Endothelial cell of umbilical vein (primary cell): ENCODE data around the gene ZBTB20. TPM values are rescaled to one million over a fixed set of nuclear protein-coding genes. Genes with fewer than 3 reads are reported as not detected.

ENCODE experiments used
- BruUV-seq: library from RNA; stranded (reverse); fragments of 400-500 nt; replicated peaks from 2 replicates; lab custom pipeline; 2021; lab: Mats Ljungman, UMichigan
- CTCF ChIA-PET: fragments of 300-600, 350-600 bp; sonication (Branson Sonifier 250); formaldehyde crosslinking; loops from one replicate; lab custom pipeline; 2021; ENCODE audit warnings: antibody characterized with exemption, inconsistent platforms; lab: Charles Lee
- POLR2A ChIA-PET: fragments of 300-600, 350-600 bp; sonication (Branson Sonifier 250); formaldehyde crosslinking; loops from one replicate; lab custom pipeline; 2021; ENCODE audit warnings: antibody characterized with exemption, inconsistent platforms; lab: Charles Lee
- DNase-seq: peaks from one replicate; pipeline ENCODE4 v3.0.0-alpha.2; 2011; ENCODE audit warnings: low read depth, low spot score
- FAIRE-seq: peaks from 2 replicates; lab custom pipeline; 2011; peaks lifted over from hg19 to GRCh38; lab: Jason Lieb, UNC
- H2AFZ ChIP-seq: 2 replicates; pipeline ENCODE4 v1.6.0; 2012; ENCODE audit warnings: low read depth, low read length, control low read depth, inconsistent platforms
- H3K27ac ChIP-seq: 2 replicates; pipeline ENCODE4 v1.5.1; 2011; ENCODE audit warnings: low read depth, mild to moderate bottlenecking, control low read depth, low read length, moderate library complexity; ENCODE audit not compliant: insufficient read depth
- H3K27me3 ChIP-seq, 2 experiments: 2 replicates each; pipeline versions ENCODE4 v1.6.0 to v1.6.1; 2011; ENCODE audit warnings: low read length in 2 of 2, mixed read lengths in 1 of 2; ENCODE audit not compliant: control insufficient read depth in 2 of 2, insufficient read depth in 2 of 2
- H3K36me3 ChIP-seq, 2 experiments: 2 replicates in 1 of 2; 3 replicates in 1 of 2; pipeline ENCODE4 v1.5.1; 2011; ENCODE audit warnings: low read length in 2 of 2, mild to moderate bottlenecking in 1 of 2, moderate library complexity in 1 of 2; ENCODE audit not compliant: control insufficient read depth in 2 of 2, insufficient read depth in 2 of 2; ENCODE audit errors: extremely low read depth in 1 of 2
- H3K4me1 ChIP-seq: 3 replicates; pipeline ENCODE4 v1.5.1; 2011; ENCODE audit warnings: mild to moderate bottlenecking, low read length; ENCODE audit not compliant: control insufficient read depth, insufficient read depth; ENCODE audit errors: extremely low read depth
- H3K4me2 ChIP-seq: 2 replicates; pipeline ENCODE4 v1.6.1; 2011; ENCODE audit warnings: low read length, control low read depth, mixed read lengths; ENCODE audit not compliant: insufficient read depth
- H3K4me3 ChIP-seq, 3 experiments: fragments of 200-600 bp in 1 of 3; sonication (generic), shearing (Covaris generic) in 1 of 3; replicated peaks in 1 of 3; 2 replicates each; pipeline ENCODE4 v1.5.1; 2011 to 2016; ENCODE audit warnings: control low read depth in 3 of 3, low read length in 3 of 3, mild to moderate bottlenecking in 2 of 3, inconsistent platforms in 1 of 3, low read depth in 1 of 3, moderate library complexity in 1 of 3; ENCODE audit not compliant: insufficient read depth in 1 of 3
- H3K79me2 ChIP-seq: 2 replicates; pipeline ENCODE4 v1.6.0; 2012; ENCODE audit warnings: low read length, inconsistent platforms; ENCODE audit not compliant: control insufficient read depth, insufficient read depth
- H3K9ac ChIP-seq: replicated peaks from 2 replicates; pipeline ENCODE3; 2011; ENCODE audit warnings: low read length, control low read depth; ENCODE audit not compliant: insufficient read depth; ENCODE audit errors: extremely low read depth
- H3K9me1 ChIP-seq: replicated peaks from 3 replicates; pipeline ENCODE4 v1.6.0; 2011; ENCODE audit warnings: mild to moderate bottlenecking, low read length; ENCODE audit not compliant: control insufficient read depth, insufficient read depth; ENCODE audit errors: extremely low read depth
- H3K9me3 ChIP-seq: replicated peaks from 2 replicates; pipeline ENCODE4 v1.5.1; 2012; ENCODE audit warnings: low read length, inconsistent platforms; ENCODE audit not compliant: control insufficient read depth, insufficient read depth
- H4K20me1 ChIP-seq: replicated peaks from 2 replicates; pipeline ENCODE3; 2011; ENCODE audit warnings: mild to moderate bottlenecking, low read length; ENCODE audit not compliant: control insufficient read depth, insufficient read depth; ENCODE audit errors: extremely low read depth
- EZH2 ChIP-seq: IDR thresholded peaks from 2 replicates; pipeline ENCODE4 v1.6.1; 2012; ENCODE audit warnings: borderline replicate concordance, low read depth, mild to moderate bottlenecking, moderate library complexity, low read length, inconsistent platforms; ENCODE audit not compliant: severe bottlenecking
- FOS ChIP-seq: IDR thresholded peaks from 2 replicates; pipeline ENCODE4 v1.6.1; 2011; ENCODE audit warnings: mild to moderate bottlenecking, low read length, moderate library complexity, borderline replicate concordance; ENCODE audit not compliant: insufficient read depth
- GATA2 ChIP-seq: IDR thresholded peaks from 2 replicates; pipeline ENCODE4 v1.7.0; 2011; ENCODE audit warnings: low read depth, mild to moderate bottlenecking, moderate library complexity, mixed read lengths, low read length; ENCODE audit not compliant: insufficient read length, insufficient read depth
- JUN ChIP-seq: IDR thresholded peaks from 2 replicates; pipeline ENCODE4 v1.6.1; 2011; ENCODE audit warnings: borderline replicate concordance, low read depth; ENCODE audit not compliant: insufficient read length, insufficient read depth
- MYC ChIP-seq: IDR thresholded peaks from one replicate; pipeline ENCODE4 v1.6.1; 2011; ENCODE audit warnings: mild to moderate bottlenecking, low read depth, low read length
- POLR2A ChIP-seq: IDR thresholded peaks from 2 replicates; pipeline ENCODE4 v1.6.1; 2012; ENCODE audit warnings: low read depth, mild to moderate bottlenecking, control low read depth, low read length
- dilution Hi-C: fragments of 300-500 bp; cut with MboI; formaldehyde crosslinking; loops from one replicate; pipeline ENCODE4 v1.15.0; 2019; ENCODE audit warnings: low sequenced_read_pairs; ENCODE audit not compliant: extremely low pct_ligation_motif_present
- intact Hi-C: fragments of 100-400 bp; cut with micrococcal nuclease; formaldehyde crosslinking; loops from one replicate; pipeline ENCODE4 v1.10.0; 2022
- polyA plus RNA-seq, 4 experiments: library from polyadenylated mRNA; depleted of rRNA in 3 of 4; stranded (reverse) in 3 of 4; unstranded in 1 of 4; fragments of >200 nt; gene quantifications; 2 replicates each; pipeline versions ENCODE4 v1.2.1 to v1.2.3, GENCODE V29; 2011 to 2012; ENCODE audit warnings: missing spikeins in 1 of 4
- total RNA-seq: library from RNA; stranded (reverse); gene quantifications from 2 replicates; pipeline ENCODE4 v1.2.3, GENCODE V29; 2021
- TF ChIP-seq, protein P1 (sequence below), 2 donors: IDR thresholded peaks; 1 replicate in 1 of 2; 2 replicates in 1 of 2; pipeline ENCODE4 v1.5.1; 2011; ENCODE audit warnings: low read length in 2 of 2, mild to moderate bottlenecking in 2 of 2, moderate library complexity in 2 of 2, control low read depth in 1 of 2, inconsistent platforms in 1 of 2, low read depth in 1 of 2; ENCODE audit not compliant: insufficient read depth in 1 of 2; ENCODE audit errors: extremely low read depth in 1 of 2
- TF ChIP-seq, protein P2 (sequence below): IDR thresholded peaks from 2 replicates; pipeline ENCODE4 v1.6.1; 2011; ENCODE audit not compliant: insufficient read depth, insufficient read length

Gene ZBTB20
- total and polyA plus RNA-seq, 2 donors (not counting 3 experiments of a cell fraction or from before 2014, with no cell fraction given), result 2.1 to 20.5 TPM

DNA sequence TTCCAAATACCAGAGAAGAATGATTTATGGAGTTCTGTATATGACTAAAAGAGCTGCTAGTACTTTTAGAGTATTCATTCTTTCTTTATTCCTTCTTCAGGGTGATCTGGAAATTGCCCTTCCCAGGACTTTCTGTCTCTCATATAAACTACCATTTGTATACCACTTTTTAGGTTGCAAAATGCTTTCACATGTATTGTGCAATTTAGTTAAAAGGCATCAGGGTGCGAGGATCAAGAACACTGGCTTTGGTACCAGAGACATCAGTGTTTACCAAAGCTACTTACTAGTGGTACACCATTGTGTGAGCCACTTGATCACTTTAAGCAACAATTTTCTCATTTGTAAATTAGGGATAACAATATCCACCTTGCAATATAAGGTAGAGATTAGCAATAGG lies 601.9 kb downstream of the ZBTB20 start:
- no peak overlapping the region for H3K4me3 ChIP-seq
- no peaks in the 10 kb centered on the region for H3K36me3 ChIP-seq
- no peak overlapping the region for H3K4me2 ChIP-seq
- BruUV-seq, result no TSS peak
- no peaks in the 10 kb centered on the region for H3K79me2 ChIP-seq
- POLR2A ChIA-PET, result no interaction called here
- dilution Hi-C loops, result no loop called here
- DNase-seq, result no peak
- no peak for FAIRE-seq
- H4K20me1 ChIP-seq, result no peaks in the 10 kb centered on the region
- H3K27me3 ChIP-seq, result no peaks in the 10 kb centered on the region
- H3K27ac ChIP-seq, result no peak overlapping the region
- H3K9me1 ChIP-seq, result no peaks in the 10 kb centered on the region
- no peak overlapping the region for H3K9ac ChIP-seq
- TF ChIP-seq FOS (no peak), JUN (no peak), POLR2A (no peak), MYC (no peak)
- TF ChIP-seq, protein P1, sequence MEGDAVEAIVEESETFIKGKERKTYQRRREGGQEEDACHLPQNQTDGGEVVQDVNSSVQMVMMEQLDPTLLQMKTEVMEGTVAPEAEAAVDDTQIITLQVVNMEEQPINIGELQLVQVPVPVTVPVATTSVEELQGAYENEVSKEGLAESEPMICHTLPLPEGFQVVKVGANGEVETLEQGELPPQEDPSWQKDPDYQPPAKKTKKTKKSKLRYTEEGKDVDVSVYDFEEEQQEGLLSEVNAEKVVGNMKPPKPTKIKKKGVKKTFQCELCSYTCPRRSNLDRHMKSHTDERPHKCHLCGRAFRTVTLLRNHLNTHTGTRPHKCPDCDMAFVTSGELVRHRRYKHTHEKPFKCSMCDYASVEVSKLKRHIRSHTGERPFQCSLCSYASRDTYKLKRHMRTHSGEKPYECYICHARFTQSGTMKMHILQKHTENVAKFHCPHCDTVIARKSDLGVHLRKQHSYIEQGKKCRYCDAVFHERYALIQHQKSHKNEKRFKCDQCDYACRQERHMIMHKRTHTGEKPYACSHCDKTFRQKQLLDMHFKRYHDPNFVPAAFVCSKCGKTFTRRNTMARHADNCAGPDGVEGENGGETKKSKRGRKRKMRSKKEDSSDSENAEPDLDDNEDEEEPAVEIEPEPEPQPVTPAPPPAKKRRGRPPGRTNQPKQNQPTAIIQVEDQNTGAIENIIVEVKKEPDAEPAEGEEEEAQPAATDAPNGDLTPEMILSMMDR (IDR thresholded peaks at IDR 0.05; ENCODE audit: extremely low read depth in 1 of 2, insufficient read depth in 1 of 2, low read depth in 1 of 2, low read length in 2 of 2), result no peak
- H3K9me3 ChIP-seq, result no peaks in the 10 kb centered on the region
- no peak overlapping the region for H2AFZ ChIP-seq
- intact Hi-C loops, result no loop called here
- CTCF ChIA-PET, result no interaction called here
- H3K4me1 ChIP-seq, result no peaks in the 10 kb centered on the region

DNA sequence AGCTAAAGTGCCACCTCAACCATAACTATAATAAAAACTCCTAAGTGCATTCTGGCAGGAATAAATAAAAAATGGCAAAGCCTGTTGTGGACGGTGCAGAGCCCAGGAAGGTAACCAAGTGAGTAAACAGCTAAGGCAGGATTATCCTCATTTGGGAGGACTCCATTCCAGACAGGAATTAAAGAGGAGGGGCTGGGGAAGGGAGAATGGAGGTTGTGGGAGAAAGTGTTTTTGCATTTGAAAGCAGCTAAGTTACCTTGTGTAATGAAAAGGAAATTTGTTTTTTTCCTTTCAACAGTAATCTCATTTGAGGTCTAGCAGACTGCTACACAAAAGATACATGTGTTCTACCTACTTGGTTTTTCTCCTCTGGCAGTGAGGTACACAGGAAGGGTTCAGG lies 604.7 kb downstream of the ZBTB20 start:
- no peak overlapping the region for H3K4me3 ChIP-seq
- TF ChIP-seq EZH2, result no peak
- no peak for TF ChIP-seq GATA2
- no peak for TF ChIP-seq MYC
- TF ChIP-seq, protein P2, sequence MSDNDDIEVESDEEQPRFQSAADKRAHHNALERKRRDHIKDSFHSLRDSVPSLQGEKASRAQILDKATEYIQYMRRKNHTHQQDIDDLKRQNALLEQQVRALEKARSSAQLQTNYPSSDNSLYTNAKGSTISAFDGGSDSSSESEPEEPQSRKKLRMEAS, result no peak
- no peak for TF ChIP-seq JUN
- no peak overlapping the region for H3K4me2 ChIP-seq
- no peaks in the 10 kb centered on the region for H3K27me3 ChIP-seq
- H3K9ac ChIP-seq, result no peak overlapping the region
- BruUV-seq, result no TSS peak
- H3K27ac ChIP-seq, result no peak overlapping the region
- intact Hi-C loops (no loop called here), dilution Hi-C loops (no loop called here)
- FAIRE-seq (no peak), DNase-seq (no peak)
- no peaks in the 10 kb centered on the region for H3K9me1 ChIP-seq
- peaks cover 2% of the 10 kb centered on the region for H3K4me1 ChIP-seq
- H3K79me2 ChIP-seq, result no peaks in the 10 kb centered on the region
- H3K9me3 ChIP-seq, result no peaks in the 10 kb centered on the region
- H4K20me1 ChIP-seq, result no peaks in the 10 kb centered on the region
- ChIA-PET CTCF (interaction anchor here (1.4 kb wide), 1 partner anchor 15 kb away, joined by 3 read pairs; no protein-coding TSS in a partner anchor), POLR2A (no interaction called here)
- H3K36me3 ChIP-seq, result no peaks in the 10 kb centered on the region
- H2AFZ ChIP-seq, result no peak overlapping the region
